Measurements from ENCODE around the gene GPR25.

Gene GPR25

GRCh38 chr1:200892546-200892945 is 19.8 kb downstream of the GPR25 start:
- Histone ChIP-seq H4K8ac (ENCODE audit: low read depth, low read length) (no peak overlapping the region), H3K27ac (replicated peaks; ENCODE audit: low read length) (peak overlapping the region; percentile 99), H3K18ac (ENCODE audit: low read length) (peak overlapping the region; percentile 61), H3K36me3 (replicated peaks in 1 of 2; ENCODE audit: control insufficient read depth in 2 of 2, insufficient read depth in 2 of 2, low read length in 2 of 2) (peaks cover 0 to 46% of the 10 kb centered on the region in 2 donors), H3K4ac (ENCODE audit: low read length) (no peak overlapping the region), H3K79me1 (ENCODE audit: low read depth, low read length) (peaks cover 12% of the 10 kb centered on the region), H3K9ac (ENCODE audit: low read depth, low read length, poor library complexity) (no peak overlapping the region), H2BK120ac (ENCODE audit: low read depth, low read length) (no peak overlapping the region), H2AK5ac (ENCODE audit: low read depth, low read length) (no peak overlapping the region), H2AFZ (ENCODE audit: low read length) (peak overlapping the region; percentile 91), H2BK5ac (ENCODE audit: low read length) (peak overlapping the region; percentile 97), H3K4me1 (ENCODE audit: control insufficient read depth in 2 of 2, insufficient read depth in 1 of 2, low read depth in 1 of 2, low read length in 2 of 2) (peaks cover 40 to 54% of the 10 kb centered on the region in 2 donors), H2BK15ac (ENCODE audit: low read length) (no peak overlapping the region), H3K27me3 (ENCODE audit: control insufficient read depth in 3 of 3, insufficient read depth in 3 of 3, low read depth in 1 of 3, low read length in 3 of 3) (no peaks in the 10 kb centered on the region), H3K9me3 (replicated peaks in 1 of 2; ENCODE audit: control insufficient read depth in 2 of 2, insufficient read depth in 1 of 2, low read depth in 1 of 2, low read length in 2 of 2) (no peaks in the 10 kb centered on the region), H3K4me2 (ENCODE audit: insufficient read depth, low read length, poor library complexity, severe bottlenecking) (peak overlapping the region; percentile 68), H4K91ac (ENCODE audit: low read depth, low read length, poor library complexity) (no peak overlapping the region), H3K4me3 (ENCODE audit: low read length in 2 of 2) (peak overlapping the region; percentile 85 to 90), H2BK12ac (ENCODE audit: low read length) (no peak overlapping the region), H3K23ac (ENCODE audit: low read depth, low read length, poor library complexity) (no peak overlapping the region), H3K14ac (ENCODE audit: low read length) (no peak overlapping the region)
- WGBS, 2 donors (ENCODE audit: extremely low coverage in 2 of 2, insufficient read length in 2 of 2, insufficient replicate concordance in 1 of 2) = no CpG with 5 or more reads among the region's 4 CpGs
- DNase-seq (ENCODE audit: low spot score) = no peak

- DNase-seq (ENCODE audit: low spot score) = no peak
- H3K36me3 ChIP-seq (replicated peaks in 1 of 2; ENCODE audit: control insufficient read depth in 2 of 2, insufficient read depth in 2 of 2, low read length in 2 of 2) = peaks cover 0 to 50% of the 10 kb centered on the region in 2 donors
- no peak overlapping the region for H4K8ac ChIP-seq (ENCODE audit: low read depth, low read length)
- H2AK5ac ChIP-seq (ENCODE audit: low read depth, low read length) = no peak overlapping the region
- H3K18ac ChIP-seq (ENCODE audit: low read length) = no peak overlapping the region
- peaks cover 15% of the 10 kb centered on the region for H3K79me1 ChIP-seq (ENCODE audit: low read depth, low read length)
- H3K4me1 ChIP-seq (ENCODE audit: control insufficient read depth in 2 of 2, insufficient read depth in 1 of 2, low read depth in 1 of 2, low read length in 2 of 2) = peaks cover 36 to 50% of the 10 kb centered on the region in 2 donors
- H3K27ac ChIP-seq (replicated peaks; ENCODE audit: low read length) = peak overlapping the region; percentile 99
- H3K9me3 ChIP-seq (replicated peaks in 1 of 2; ENCODE audit: control insufficient read depth in 2 of 2, insufficient read depth in 1 of 2, low read depth in 1 of 2, low read length in 2 of 2) = no peaks in the 10 kb centered on the region
- H3K23ac ChIP-seq (ENCODE audit: low read depth, low read length, poor library complexity) = no peak overlapping the region
- no peak overlapping the region for H3K9ac ChIP-seq (ENCODE audit: low read depth, low read length, poor library complexity)
- no peak overlapping the region for H3K4ac ChIP-seq (ENCODE audit: low read length)
- H2BK15ac ChIP-seq (ENCODE audit: low read length) = no peak overlapping the region
- no peak overlapping the region for H2BK12ac ChIP-seq (ENCODE audit: low read length)
- no peak overlapping the region for H3K14ac ChIP-seq (ENCODE audit: low read length)
- H2AFZ ChIP-seq (ENCODE audit: low read length) = no peak overlapping the region
- no peaks in the 10 kb centered on the region for H3K27me3 ChIP-seq (ENCODE audit: control insufficient read depth in 3 of 3, insufficient read depth in 3 of 3, low read depth in 1 of 3, low read length in 3 of 3)
- peak overlapping the region; percentile 68 for H3K4me2 ChIP-seq (ENCODE audit: insufficient read depth, low read length, poor library complexity, severe bottlenecking)
- H2BK120ac ChIP-seq (ENCODE audit: low read depth, low read length) = no peak overlapping the region
- H3K4me3 ChIP-seq (ENCODE audit: low read length in 2 of 2) = peak overlapping the region; percentile 85 to 90
- no peak overlapping the region for H4K91ac ChIP-seq (ENCODE audit: low read depth, low read length, poor library complexity)
- no peak overlapping the region for H2BK5ac ChIP-seq (ENCODE audit: low read length)
Measured at GRCh38 chr1:200892958-200893357, 20.2 kb downstream of the GPR25 start.

GRCh38 chr1:200893411-200893901 is 20.7 kb downstream of the GPR25 start:
- H3K4me1 ChIP-seq (ENCODE audit: control insufficient read depth in 2 of 2, insufficient read depth in 1 of 2, low read depth in 1 of 2, low read length in 2 of 2) = peaks cover 31 to 45% of the 10 kb centered on the region in 2 donors
- peak overlapping the region; percentile 35 for H2BK5ac ChIP-seq (ENCODE audit: low read length)
- H3K4me2 ChIP-seq (ENCODE audit: insufficient read depth, low read length, poor library complexity, severe bottlenecking) = peak overlapping the region; percentile 54
- H2AFZ ChIP-seq (ENCODE audit: low read length) = no peak overlapping the region
- no CpG with 5 or more reads among the region's 6 CpGs for WGBS, 2 donors (ENCODE audit: extremely low coverage in 2 of 2, insufficient read length in 2 of 2, insufficient replicate concordance in 1 of 2)
- H3K18ac ChIP-seq (ENCODE audit: low read length) = peak overlapping the region; percentile 84
- no peak overlapping the region for H3K9ac ChIP-seq (ENCODE audit: low read depth, low read length, poor library complexity)
- H3K4ac ChIP-seq (ENCODE audit: low read length) = no peak overlapping the region
- peak overlapping the region; percentile 68 to 90 for H3K4me3 ChIP-seq (ENCODE audit: low read length in 2 of 2)
- H2BK15ac ChIP-seq (ENCODE audit: low read length) = no peak overlapping the region
- no peak overlapping the region for H2BK120ac ChIP-seq (ENCODE audit: low read depth, low read length)
- peaks cover 3 to 55% of the 10 kb centered on the region in 2 donors for H3K36me3 ChIP-seq (replicated peaks in 1 of 2; ENCODE audit: control insufficient read depth in 2 of 2, insufficient read depth in 2 of 2, low read length in 2 of 2)
- peaks cover 15% of the 10 kb centered on the region for H3K79me1 ChIP-seq (ENCODE audit: low read depth, low read length)
- H3K9me3 ChIP-seq (replicated peaks in 1 of 2; ENCODE audit: control insufficient read depth in 2 of 2, insufficient read depth in 1 of 2, low read depth in 1 of 2, low read length in 2 of 2) = no peaks in the 10 kb centered on the region
- H2AK5ac ChIP-seq (ENCODE audit: low read depth, low read length) = peak overlapping the region; percentile 23
- no peak overlapping the region for H4K8ac ChIP-seq (ENCODE audit: low read depth, low read length)
- peak overlapping the region; percentile 29 for H3K27ac ChIP-seq (replicated peaks; ENCODE audit: low read length)
- no peak for DNase-seq (ENCODE audit: low spot score)
- no peaks in the 10 kb centered on the region for H3K27me3 ChIP-seq (ENCODE audit: control insufficient read depth in 3 of 3, insufficient read depth in 3 of 3, low read depth in 1 of 3, low read length in 3 of 3)
- H4K91ac ChIP-seq (ENCODE audit: low read depth, low read length, poor library complexity) = no peak overlapping the region
- peak overlapping the region; percentile 11 for H3K23ac ChIP-seq (ENCODE audit: low read depth, low read length, poor library complexity)
- no peak overlapping the region for H3K14ac ChIP-seq (ENCODE audit: low read length)
- H2BK12ac ChIP-seq (ENCODE audit: low read length) = no peak overlapping the region

GRCh38 chr1:200894712-200895442 is 22.1 kb downstream of the GPR25 start, which contains the start of gene INAVA:
Gene INAVA, plus strand, starts transcription at chr1:200894900. Its CDS starts 3,501 bp downstream, at chr1:200898401.
- peaks cover 17 to 69% of the 10 kb centered on the region in 2 donors for H3K36me3 ChIP-seq (replicated peaks in 1 of 2; ENCODE audit: control insufficient read depth in 2 of 2, insufficient read depth in 2 of 2, low read length in 2 of 2)
- H3K18ac ChIP-seq (ENCODE audit: low read length) = peak within 1 kb of the TSS; percentile 80
- H4K8ac ChIP-seq (ENCODE audit: low read depth, low read length) = no peak within 1 kb of the TSS
- peak within 1 kb of the TSS; percentile 10 for H2BK15ac ChIP-seq (ENCODE audit: low read length)
- H2BK5ac ChIP-seq (ENCODE audit: low read length) = peak within 1 kb of the TSS; percentile 56
- peak within 1 kb of the TSS; percentile 19 for H4K91ac ChIP-seq (ENCODE audit: low read depth, low read length, poor library complexity)
- WGBS, 2 donors (ENCODE audit: extremely low coverage in 2 of 2, insufficient read length in 2 of 2, insufficient replicate concordance in 1 of 2) = no CpG with 5 or more reads among the region's 15 CpGs
- peak within 1 kb of the TSS; percentile 8 for H3K23ac ChIP-seq (ENCODE audit: low read depth, low read length, poor library complexity)
- H3K9ac ChIP-seq (ENCODE audit: low read depth, low read length, poor library complexity) = peak within 1 kb of the TSS; percentile 71
- no peaks in the 10 kb centered on the region for H3K9me3 ChIP-seq (replicated peaks in 1 of 2; ENCODE audit: control insufficient read depth in 2 of 2, insufficient read depth in 1 of 2, low read depth in 1 of 2, low read length in 2 of 2)
- H2AFZ ChIP-seq (ENCODE audit: low read length) = no peak within 1 kb of the TSS
- peaks cover 15% of the 10 kb centered on the region for H3K79me1 ChIP-seq (ENCODE audit: low read depth, low read length)
- no peaks in the 10 kb centered on the region for H3K27me3 ChIP-seq (ENCODE audit: control insufficient read depth in 3 of 3, insufficient read depth in 3 of 3, low read depth in 1 of 3, low read length in 3 of 3)
- no peak within 1 kb of the TSS for H3K27ac ChIP-seq (replicated peaks; ENCODE audit: low read length)
- H3K14ac ChIP-seq (ENCODE audit: low read length) = peak within 1 kb of the TSS; percentile 22
- peak within 1 kb of the TSS; percentile 63 for H2BK120ac ChIP-seq (ENCODE audit: low read depth, low read length)
- no peak for DNase-seq (ENCODE audit: low spot score)
- H3K4ac ChIP-seq (ENCODE audit: low read length) = peak within 1 kb of the TSS; percentile 38
- H2AK5ac ChIP-seq (ENCODE audit: low read depth, low read length) = peak within 1 kb of the TSS; percentile 79
- H3K4me1 ChIP-seq (ENCODE audit: control insufficient read depth in 2 of 2, insufficient read depth in 1 of 2, low read depth in 1 of 2, low read length in 2 of 2) = peaks cover 24 to 40% of the 10 kb centered on the region in 2 donors
- H3K4me2 ChIP-seq (ENCODE audit: insufficient read depth, low read length, poor library complexity, severe bottlenecking) = peak within 1 kb of the TSS; percentile 54
- H3K4me3 ChIP-seq (ENCODE audit: low read length in 2 of 2) = peak within 1 kb of the TSS in 1 of 2 donors; percentile 90
- H2BK12ac ChIP-seq (ENCODE audit: low read length) = no peak within 1 kb of the TSS
